ENCODE results near the gene NPAS3.

DNA sequence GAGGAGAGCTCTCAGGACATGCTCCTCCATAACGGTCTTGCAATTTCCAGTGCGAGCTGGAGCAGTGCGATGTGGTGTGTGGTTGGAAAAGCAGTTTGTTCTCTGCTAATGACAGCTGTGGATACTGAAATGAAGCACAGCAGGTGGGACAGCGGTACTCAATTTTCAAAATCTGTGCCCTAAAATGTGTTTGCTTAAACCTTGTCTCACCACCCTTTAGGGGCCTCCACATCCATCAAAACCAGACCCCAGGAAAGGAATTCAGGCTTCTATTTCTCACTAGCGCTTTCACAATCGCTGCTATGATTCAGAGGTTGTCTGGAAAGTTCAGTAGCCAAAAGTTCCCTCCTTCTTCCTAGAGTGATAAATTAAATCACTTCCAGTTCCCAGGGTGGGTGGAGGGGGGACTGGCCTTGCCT lies 571.4 kb downstream of the NPAS3 start:
- TF ChIP-seq CTCF (IDR thresholded peaks at IDR 0.05; ENCODE audit: insufficient read depth, low read length): no peak
- no peak for TF ChIP-seq POLR2AphosphoS5 (IDR thresholded peaks at IDR 0.05; ENCODE audit: low read depth)
- no peak for TF ChIP-seq GABPA (IDR thresholded peaks at IDR 0.05; ENCODE audit: low read depth)
- no peak for TF ChIP-seq REST (IDR thresholded peaks at IDR 0.05; ENCODE audit: insufficient replicate concordance, low read depth)
- no peak for TF ChIP-seq SPI1 (IDR thresholded peaks at IDR 0.05; ENCODE audit: borderline replicate concordance, low read depth)

Data from HL-60 (cell line).